Ovary (tissue), 9 donors: ENCODE results near the gene PMM2. TPM values are rescaled to one million over a fixed set of nuclear protein-coding genes. Genes with fewer than 3 reads are reported as not detected.
A peak's percentile ranks its signal among the peaks of the same experiment; 100 is the strongest.

Source experiments
- DNase-seq, 5 donors: peaks; one replicate each; pipeline ENCODE4 v3.0.0-alpha.2; 2019 to 2020
- H3K27ac ChIP-seq, 2 donors: fragments of 200-600 bp; one replicate each; pipeline versions ENCODE4 v1.5.1 to v1.8.0; 2019 to 2022
- H3K27me3 ChIP-seq: fragments of 200-600 bp; one replicate; pipeline ENCODE4 v1.8.0; 2022
- H3K36me3 ChIP-seq: fragments of 200-600 bp; sonication (generic); one replicate; pipeline ENCODE4 v1.5.1; 2019
- H3K4me1 ChIP-seq: one replicate; pipeline ENCODE4 v1.8.1; 2013; ENCODE audit warnings: mild to moderate bottlenecking, moderate library complexity; ENCODE audit not compliant: insufficient read depth
- H3K4me3 ChIP-seq: fragments of 200-600 bp; sonication (generic); one replicate; pipeline ENCODE4 v1.5.1; 2017
- H3K9me3 ChIP-seq, 2 donors: fragments of 200-600 bp in 1 of 2; sonication (generic) in 1 of 2; one replicate each; pipeline versions ENCODE4 v1.5.1 to v1.8.1; 2013 to 2019; ENCODE audit warnings: mild to moderate bottlenecking in 1 of 2, moderate library complexity in 1 of 2
- EP300 ChIP-seq: sonication (generic); formaldehyde crosslinking; IDR thresholded peaks from one replicate; pipeline ENCODE4 v1.6.1; 2017; ENCODE audit warnings: antibody characterized with exemption
- POLR2A ChIP-seq: fragments of 450-650 bp; IDR thresholded peaks from one replicate; pipeline ENCODE4 v1.6.1; 2017; ENCODE audit warnings: antibody characterized with exemption, mild to moderate bottlenecking, moderate library complexity
- WGBS, 3 donors: extraction: QIAGEN DNeasy Blood & Tissue Kit in 1 of 3; methylation state at CpG; one replicate each; pipeline versions ENCODE4 v1.1.5 to v1.1.7; 2013 to 2017; 5-methylcytosine and 5-hydroxymethylcytosine counted together
- intact Hi-C, 4 donors: fragments of 100-400 bp; cut with DNase I; formaldehyde crosslinking; loops; one replicate each; pipeline versions ENCODE4 v1.11.0 to v1.15.1; 2022 to 2023
- polyA plus RNA-seq, 2 donors: library from polyadenylated mRNA; stranded (reverse); fragments of 200-250 nt in 1 of 2; fragments of 350-450 nt in 1 of 2; fragmentation: Illumina TruSeq in 1 of 2; extraction: RNeasy Lipid Tissue Mini Kit (QIAGEN cat#74804) in 1 of 2; gene quantifications; one replicate each; pipeline ENCODE4 v1.2.3, GENCODE V29; 2013 to 2014
- total RNA-seq, 7 donors: library from RNA; depleted of rRNA in 2 of 7; stranded (reverse); fragments of >200 nt in 2 of 7; fragmentation: NEBNext Ultra II Directional in 3 of 7; extraction: Animal tissue kit (Norgen Biotek cat#: 25700) in 3 of 7; gene quantifications; one replicate each; pipeline versions ENCODE4 v1.1.0 to v1.2.4, GENCODE V29; 2016 to 2023
- TF ChIP-seq, protein P1 (sequence below), 3 donors: fragments of 450-650 bp in 2 of 3; fragments of 200-600 bp in 1 of 3; IDR thresholded peaks; one replicate each; pipeline versions ENCODE4 v1.5.1 to v1.8.0; 2016 to 2022; ENCODE audit warnings: antibody characterized with exemption in 3 of 3, mild to moderate bottlenecking in 1 of 3
- donor health status: DM: no; HTN: no; CAD: no; lungs with moderate emphysema.
- donor health status: DM: no; HTN: no; CAD: no.
- donor health status: Bipolar disorder and iron deficiency.
- donor health status: DM: yes; HTN: yes; CAD: no.
- donor health status: DM: no; HTN: no; CAD: no.
- donor health status: DM: yes; HTN: yes; CAD: no.

PMM2 gene
- total and polyA plus RNA-seq, 9 donors: 9.6 to 38.6 (median 23.1) TPM

DNA sequence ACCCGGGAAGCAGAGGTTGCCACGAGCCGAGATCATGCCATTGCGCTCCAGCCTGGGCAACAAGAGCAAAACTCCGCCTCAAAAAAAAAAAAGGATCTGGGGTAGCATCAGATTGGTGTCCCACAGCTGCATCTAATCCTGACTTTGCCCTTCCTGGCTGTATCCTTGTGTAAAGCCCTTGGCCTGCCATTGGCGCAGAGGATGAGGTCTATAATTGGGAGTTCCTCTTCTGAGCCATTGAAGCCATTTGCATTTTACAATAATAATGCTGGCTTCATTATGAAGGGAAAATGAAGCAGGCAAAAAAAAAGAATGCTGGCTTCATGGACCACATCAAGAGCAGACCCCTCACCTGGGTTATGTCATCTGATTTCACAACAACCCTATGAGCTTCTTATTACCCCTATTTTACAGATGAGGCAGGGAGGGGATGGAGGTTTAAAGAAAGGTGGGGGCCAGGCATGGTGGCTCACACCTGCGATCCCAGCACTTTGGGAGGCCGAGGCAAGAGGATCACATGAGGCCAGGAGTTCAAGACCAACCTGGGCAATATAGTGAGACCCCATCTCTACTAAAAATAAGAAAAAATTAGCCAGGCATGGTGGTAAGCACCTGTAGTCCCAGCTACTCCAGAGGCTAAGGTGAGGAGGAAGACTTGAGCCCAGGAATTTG, 83.3 kb downstream of the PMM2 start:
- H3K9me3 ChIP-seq: no peaks in the 10 kb centered on the region

DNA sequence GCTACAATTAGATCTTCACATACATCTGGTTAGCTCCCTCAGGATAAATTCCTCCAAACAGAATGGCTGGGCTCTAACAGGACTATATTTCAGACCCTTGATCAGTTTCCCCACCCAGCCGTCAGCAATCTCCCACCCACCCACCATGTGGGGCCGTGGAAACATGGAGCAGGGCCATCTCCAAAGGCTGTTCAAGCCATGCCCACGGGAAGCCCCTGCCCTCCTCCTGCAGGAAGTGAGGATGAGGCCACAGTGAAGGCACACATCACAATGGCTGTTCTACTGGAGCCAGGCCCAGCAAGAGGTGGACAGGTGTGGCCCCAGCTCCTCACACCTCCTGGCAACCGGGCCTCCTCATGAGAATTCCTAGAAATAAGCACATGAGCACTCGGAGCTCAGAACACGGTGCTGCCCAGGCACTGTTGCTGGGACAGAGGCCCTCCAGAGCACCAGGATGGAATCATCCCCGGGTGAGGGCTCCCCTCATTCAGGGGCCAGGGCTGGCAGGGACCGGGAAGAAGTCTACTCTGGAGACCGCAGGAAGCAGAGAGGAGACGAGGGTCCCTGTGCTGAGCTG, 84.5 kb downstream of the PMM2 start, which contains the start of gene LITAFD:
Gene LITAFD, plus strand, starts transcription at position 311 of the 577 bp plus-strand sequence. CDS start 2,005 bp downstream, outside the sequence.
- no peaks in the 10 kb centered on the region for H3K36me3 ChIP-seq
- TF ChIP-seq EP300 (no peak), POLR2A (no peak)
- TF ChIP-seq, protein P1, sequence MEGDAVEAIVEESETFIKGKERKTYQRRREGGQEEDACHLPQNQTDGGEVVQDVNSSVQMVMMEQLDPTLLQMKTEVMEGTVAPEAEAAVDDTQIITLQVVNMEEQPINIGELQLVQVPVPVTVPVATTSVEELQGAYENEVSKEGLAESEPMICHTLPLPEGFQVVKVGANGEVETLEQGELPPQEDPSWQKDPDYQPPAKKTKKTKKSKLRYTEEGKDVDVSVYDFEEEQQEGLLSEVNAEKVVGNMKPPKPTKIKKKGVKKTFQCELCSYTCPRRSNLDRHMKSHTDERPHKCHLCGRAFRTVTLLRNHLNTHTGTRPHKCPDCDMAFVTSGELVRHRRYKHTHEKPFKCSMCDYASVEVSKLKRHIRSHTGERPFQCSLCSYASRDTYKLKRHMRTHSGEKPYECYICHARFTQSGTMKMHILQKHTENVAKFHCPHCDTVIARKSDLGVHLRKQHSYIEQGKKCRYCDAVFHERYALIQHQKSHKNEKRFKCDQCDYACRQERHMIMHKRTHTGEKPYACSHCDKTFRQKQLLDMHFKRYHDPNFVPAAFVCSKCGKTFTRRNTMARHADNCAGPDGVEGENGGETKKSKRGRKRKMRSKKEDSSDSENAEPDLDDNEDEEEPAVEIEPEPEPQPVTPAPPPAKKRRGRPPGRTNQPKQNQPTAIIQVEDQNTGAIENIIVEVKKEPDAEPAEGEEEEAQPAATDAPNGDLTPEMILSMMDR (IDR thresholded peaks at IDR 0.05): no peak
- WGBS, 3 donors: 54 to 59% (median 55%) methylated on average over 10 of the region's 10 CpGs
- no peak within 1 kb of the TSS for H3K4me3 ChIP-seq
- H3K4me1 ChIP-seq: peaks cover 1% of the 10 kb centered on the region
- H3K27ac ChIP-seq: no peak within 1 kb of the TSS
- H3K27me3 ChIP-seq: no peaks in the 10 kb centered on the region
- no peak for DNase-seq
- no peaks in the 10 kb centered on the region for H3K9me3 ChIP-seq
- intact Hi-C loops: loop anchor here in 3 of 4 donors (5.0 to 10.0 kb wide), 4 partner anchors 220 to 317 kb away; no protein-coding TSS in a partner anchor

More for the DNA sequence above, 83.3 kb downstream of the PMM2 start:
- Histone ChIP-seq H3K27ac (no peak overlapping the region), H3K4me1 (peaks cover 1% of the 10 kb centered on the region), H3K27me3 (no peaks in the 10 kb centered on the region), H3K4me3 (no peak overlapping the region), H3K36me3 (no peaks in the 10 kb centered on the region)
- DNase-seq: no peak
- TF ChIP-seq EP300 (no peak), POLR2A (no peak)
- TF ChIP-seq, protein P1 (IDR thresholded peaks at IDR 0.05): no peak
- 84 to 91% (median 90%) methylated on average over 8 of the region's 8 CpGs for WGBS, 3 donors
- intact Hi-C loops: loop anchor here (1.0 to 10.0 kb wide), 6 partner anchors 219 to 316 kb away; no protein-coding TSS in a partner anchor

DNA sequence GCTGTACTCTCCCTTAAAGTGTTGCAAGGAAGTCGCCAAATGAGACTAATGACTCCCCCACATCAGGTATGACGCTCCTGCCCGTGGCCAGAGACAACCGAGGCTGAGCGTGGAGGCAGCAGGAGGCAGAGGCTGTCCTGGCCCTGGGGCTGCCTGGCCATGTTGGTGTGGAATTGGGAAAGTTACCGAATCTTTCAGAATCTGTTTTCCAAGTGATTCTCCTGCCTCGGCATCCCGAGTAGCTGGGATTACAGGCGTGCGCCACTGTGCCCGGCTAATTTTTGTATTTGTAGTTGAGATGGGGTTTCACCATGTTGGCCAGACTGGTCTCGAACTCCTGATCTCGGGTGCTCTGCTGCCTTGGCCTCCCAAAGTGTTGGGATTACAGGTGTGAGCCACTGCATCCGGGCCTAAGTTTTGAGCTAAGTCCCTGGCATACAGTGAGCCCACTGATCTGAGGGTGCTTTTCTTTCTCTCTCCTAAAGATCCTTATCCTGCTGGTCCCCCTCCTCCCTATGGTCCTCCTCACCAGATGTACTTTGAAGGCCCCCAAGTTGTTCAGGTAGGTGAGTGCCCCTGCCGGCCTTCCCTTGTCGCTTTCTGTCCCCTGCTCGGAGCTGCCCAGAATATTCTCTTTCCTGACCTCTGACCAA, 85.2 kb downstream of the PMM2 start:
- Histone ChIP-seq H3K4me1 (peaks cover 1% of the 10 kb centered on the region), H3K4me3 (no peak overlapping the region), H3K36me3 (no peaks in the 10 kb centered on the region), H3K27ac (no peak overlapping the region), H3K9me3 (no peaks in the 10 kb centered on the region), H3K27me3 (no peaks in the 10 kb centered on the region)
- DNase-seq: no peak
- 75 to 80% (median 78%) methylated on average over 17 of the region's 17 CpGs for WGBS, 3 donors
- intact Hi-C loops: loop anchor here in 3 of 4 donors (5.0 to 10.0 kb wide), 4 partner anchors 221 to 318 kb away; no protein-coding TSS in a partner anchor
- no peak for TF ChIP-seq EP300
- TF ChIP-seq, protein P1 (IDR thresholded peaks at IDR 0.05): no peak
- no peak for TF ChIP-seq POLR2A

DNA sequence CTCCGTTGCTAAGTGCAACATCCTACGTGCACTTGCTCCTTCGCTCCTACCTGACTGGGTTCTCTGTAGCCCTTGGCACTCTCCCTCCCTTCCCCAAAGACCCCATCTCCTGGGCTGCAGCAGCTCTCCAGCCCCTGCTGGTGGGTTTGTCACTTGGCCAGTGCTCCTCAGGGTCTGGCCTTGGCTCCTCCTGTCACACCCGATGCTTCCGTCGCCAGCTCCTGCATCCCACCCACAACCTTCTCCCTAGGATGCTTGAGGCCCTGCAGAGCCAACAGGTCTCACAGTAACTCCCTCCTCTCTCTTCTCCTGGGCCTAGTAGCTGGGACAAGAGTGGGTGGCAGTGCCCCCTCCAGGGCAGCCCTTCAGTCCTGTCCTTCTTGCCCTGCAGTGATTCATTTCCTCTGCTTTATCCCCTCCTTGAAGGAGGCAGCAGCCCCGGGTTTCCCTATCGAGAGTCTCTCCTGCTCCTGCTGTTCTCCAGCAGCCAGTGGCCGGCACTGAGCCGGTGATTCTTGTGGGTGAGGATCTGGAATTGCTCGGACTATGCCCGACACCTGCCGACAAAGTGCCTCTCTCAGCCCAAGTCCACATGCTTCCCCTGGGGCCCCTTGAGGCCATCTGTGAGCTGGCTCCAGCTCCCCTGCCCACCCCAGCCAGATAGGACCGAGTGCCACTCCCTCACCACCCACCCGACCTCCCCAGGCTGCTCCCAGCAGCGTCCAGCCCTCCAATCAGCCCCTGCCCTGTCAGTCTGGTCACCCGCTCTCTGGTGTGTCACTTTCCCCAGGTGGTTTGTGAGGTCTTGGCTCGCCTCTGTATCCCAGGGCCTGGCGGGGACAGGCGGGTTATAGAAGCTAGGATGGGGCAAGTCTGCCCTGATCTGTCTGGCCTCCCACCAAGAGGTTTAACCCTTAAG, 88.3 kb downstream of the PMM2 start:
- 8 to 13% (median 10%) methylated on average over 20 of the region's 20 CpGs for WGBS, 3 donors
- DNase-seq: peak in 2 of 5 donors; percentile 16 to 36
- intact Hi-C loops: loop anchor here in 2 of 4 donors (5.0 to 10.0 kb wide), 3 partner anchors 224 to 321 kb away; no protein-coding TSS in a partner anchor
- TF ChIP-seq POLR2A: no peak
- TF ChIP-seq EP300: no peak
- TF ChIP-seq, protein P1 (IDR thresholded peaks at IDR 0.05): no peak
- Histone ChIP-seq H3K4me3 (no peak overlapping the region), H3K36me3 (no peaks in the 10 kb centered on the region), H3K4me1 (no peaks in the 10 kb centered on the region), H3K27me3 (no peaks in the 10 kb centered on the region), H3K27ac (no peak overlapping the region), H3K9me3 (no peaks in the 10 kb centered on the region)
